ENCODE data around the gene DPPA2.

DPPA2 gene

GRCh38 chr3:109269577-109270275 is 46.6 kb downstream of the DPPA2 start:
- H3K4me1 ChIP-seq (ENCODE audit: insufficient read depth, poor library complexity, severe bottlenecking), result no peaks in the 10 kb centered on the region
- no peaks in the 10 kb centered on the region for H3K9me3 ChIP-seq (ENCODE audit: severe bottlenecking)
- no peak overlapping the region for H3K27ac ChIP-seq (ENCODE audit: poor library complexity, severe bottlenecking)
- DNase-seq (ENCODE audit: low spot score), result no peak
- no peaks in the 10 kb centered on the region for H3K27me3 ChIP-seq (ENCODE audit: insufficient read depth, poor library complexity, severe bottlenecking)
- TF ChIP-seq CTCF (IDR thresholded peaks at IDR 0.05; ENCODE audit: poor library complexity, severe bottlenecking), result no peak
- ATAC-seq (ENCODE audit: low read depth), result no peak
- H3K4me3 ChIP-seq (ENCODE audit: severe bottlenecking), result no peak overlapping the region
- H3K36me3 ChIP-seq (ENCODE audit: low read depth), result no peaks in the 10 kb centered on the region

GRCh38 chr3:109268181-109268580 is 48.1 kb downstream of the DPPA2 start:
- Histone ChIP-seq H3K4me3 (ENCODE audit: severe bottlenecking) (no peak overlapping the region), H3K4me1 (ENCODE audit: insufficient read depth, poor library complexity, severe bottlenecking) (no peaks in the 10 kb centered on the region), H3K27ac (ENCODE audit: poor library complexity, severe bottlenecking) (no peak overlapping the region), H3K9me3 (ENCODE audit: severe bottlenecking) (no peaks in the 10 kb centered on the region), H3K27me3 (ENCODE audit: insufficient read depth, poor library complexity, severe bottlenecking) (no peaks in the 10 kb centered on the region), H3K36me3 (ENCODE audit: low read depth) (no peaks in the 10 kb centered on the region)
- TF ChIP-seq CTCF (IDR thresholded peaks at IDR 0.05; ENCODE audit: poor library complexity, severe bottlenecking), result no peak
- ATAC-seq (ENCODE audit: low read depth) (no peak), DNase-seq (ENCODE audit: low spot score) (no peak)

GRCh38 chr3:109265295-109265694 is 51.0 kb downstream of the DPPA2 start:
- Histone ChIP-seq H3K4me1 (ENCODE audit: insufficient read depth, poor library complexity, severe bottlenecking) (no peaks in the 10 kb centered on the region), H3K9me3 (ENCODE audit: severe bottlenecking) (no peaks in the 10 kb centered on the region), H3K4me3 (ENCODE audit: severe bottlenecking) (no peak overlapping the region), H3K36me3 (ENCODE audit: low read depth) (no peaks in the 10 kb centered on the region), H3K27me3 (ENCODE audit: insufficient read depth, poor library complexity, severe bottlenecking) (no peaks in the 10 kb centered on the region), H3K27ac (ENCODE audit: poor library complexity, severe bottlenecking) (no peak overlapping the region)
- ATAC-seq (ENCODE audit: low read depth) (no peak), DNase-seq (ENCODE audit: low spot score) (no peak)
- no peak for TF ChIP-seq CTCF (IDR thresholded peaks at IDR 0.05; ENCODE audit: poor library complexity, severe bottlenecking)

GRCh38 chr3:109257269-109257668 is 59.0 kb downstream of the DPPA2 start:
- Histone ChIP-seq H3K27me3 (ENCODE audit: insufficient read depth, poor library complexity, severe bottlenecking) (no peaks in the 10 kb centered on the region), H3K36me3 (ENCODE audit: low read depth) (no peaks in the 10 kb centered on the region), H3K4me1 (ENCODE audit: insufficient read depth, poor library complexity, severe bottlenecking) (no peaks in the 10 kb centered on the region), H3K4me3 (ENCODE audit: severe bottlenecking) (no peak overlapping the region), H3K9me3 (ENCODE audit: severe bottlenecking) (no peaks in the 10 kb centered on the region), H3K27ac (ENCODE audit: poor library complexity, severe bottlenecking) (no peak overlapping the region)
- no peak for TF ChIP-seq CTCF (IDR thresholded peaks at IDR 0.05; ENCODE audit: poor library complexity, severe bottlenecking)
- DNase-seq (ENCODE audit: low spot score) (no peak), ATAC-seq (ENCODE audit: low read depth) (no peak)

DNA sequence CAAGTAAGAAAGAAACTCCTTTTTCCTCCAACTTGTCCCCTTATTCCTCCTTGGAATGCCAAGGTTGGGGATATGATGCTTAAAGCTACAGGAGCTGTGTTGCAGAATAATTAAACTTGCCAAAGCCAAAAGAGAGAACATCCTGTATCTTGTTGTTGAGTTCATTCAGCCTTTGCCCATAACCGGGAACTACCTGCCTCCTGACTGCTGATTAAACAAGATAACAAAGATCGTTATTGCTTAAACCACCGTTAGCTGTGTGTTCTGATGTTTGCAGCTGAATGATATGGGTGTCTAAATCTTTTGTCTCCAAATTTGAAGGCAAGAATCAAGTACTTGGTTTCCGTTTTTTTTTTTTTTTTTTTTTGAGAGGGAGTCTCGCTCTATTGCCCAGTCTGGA is 61.5 kb downstream of the DPPA2 start:
- H3K36me3 ChIP-seq (ENCODE audit: low read depth), result no peaks in the 10 kb centered on the region
- no peaks in the 10 kb centered on the region for H3K27me3 ChIP-seq (ENCODE audit: insufficient read depth, poor library complexity, severe bottlenecking)
- no peak for TF ChIP-seq CTCF (IDR thresholded peaks at IDR 0.05; ENCODE audit: poor library complexity, severe bottlenecking)
- ATAC-seq (ENCODE audit: low read depth), result no peak
- DNase-seq (ENCODE audit: low spot score), result no peak
- no peak overlapping the region for H3K4me3 ChIP-seq (ENCODE audit: severe bottlenecking)
- H3K9me3 ChIP-seq (ENCODE audit: severe bottlenecking), result no peaks in the 10 kb centered on the region
- no peak overlapping the region for H3K27ac ChIP-seq (ENCODE audit: poor library complexity, severe bottlenecking)
- no peaks in the 10 kb centered on the region for H3K4me1 ChIP-seq (ENCODE audit: insufficient read depth, poor library complexity, severe bottlenecking)

Data from RWPE2 (cell line).